GM23248 (cell line): ENCODE data around the gene B9D2.

ENCODE experiments used
- EZH2 ChIP-seq: fragments of 200-600 bp; sonication (generic); IDR thresholded peaks from 2 replicates; pipeline ENCODE4 v1.6.1; 2018; ENCODE audit warnings: antibody characterized with exemption, mild to moderate bottlenecking; ENCODE audit not compliant: insufficient read depth, poor library complexity, severe bottlenecking
- EZH2phosphoT487 ChIP-seq: fragments of 200-600 bp; sonication (generic); IDR thresholded peaks from 2 replicates; pipeline ENCODE4 v1.6.1; 2018; ENCODE audit warnings: antibody characterized with exemption, moderate library complexity, mild to moderate bottlenecking, low read depth; ENCODE audit not compliant: insufficient read depth

GRCh38 chr19:41328157-41328841 lies 35.6 kb downstream of the B9D2 start:
- TF ChIP-seq EZH2phosphoT487, result no peak
- no peak for TF ChIP-seq EZH2
